GM12873 (cell line): ENCODE measurements around the gene C17orf75.

Experiments used
- TF ChIP-seq, protein P1 (sequence below): IDR thresholded peaks from 2 replicates; pipeline ENCODE4 v1.5.1; 2012; ENCODE audit warnings: low read depth, mild to moderate bottlenecking, moderate library complexity, low read length, control low read depth; ENCODE audit not compliant: insufficient read depth; ENCODE audit errors: missing control alignments

The C17orf75 gene

DNA sequence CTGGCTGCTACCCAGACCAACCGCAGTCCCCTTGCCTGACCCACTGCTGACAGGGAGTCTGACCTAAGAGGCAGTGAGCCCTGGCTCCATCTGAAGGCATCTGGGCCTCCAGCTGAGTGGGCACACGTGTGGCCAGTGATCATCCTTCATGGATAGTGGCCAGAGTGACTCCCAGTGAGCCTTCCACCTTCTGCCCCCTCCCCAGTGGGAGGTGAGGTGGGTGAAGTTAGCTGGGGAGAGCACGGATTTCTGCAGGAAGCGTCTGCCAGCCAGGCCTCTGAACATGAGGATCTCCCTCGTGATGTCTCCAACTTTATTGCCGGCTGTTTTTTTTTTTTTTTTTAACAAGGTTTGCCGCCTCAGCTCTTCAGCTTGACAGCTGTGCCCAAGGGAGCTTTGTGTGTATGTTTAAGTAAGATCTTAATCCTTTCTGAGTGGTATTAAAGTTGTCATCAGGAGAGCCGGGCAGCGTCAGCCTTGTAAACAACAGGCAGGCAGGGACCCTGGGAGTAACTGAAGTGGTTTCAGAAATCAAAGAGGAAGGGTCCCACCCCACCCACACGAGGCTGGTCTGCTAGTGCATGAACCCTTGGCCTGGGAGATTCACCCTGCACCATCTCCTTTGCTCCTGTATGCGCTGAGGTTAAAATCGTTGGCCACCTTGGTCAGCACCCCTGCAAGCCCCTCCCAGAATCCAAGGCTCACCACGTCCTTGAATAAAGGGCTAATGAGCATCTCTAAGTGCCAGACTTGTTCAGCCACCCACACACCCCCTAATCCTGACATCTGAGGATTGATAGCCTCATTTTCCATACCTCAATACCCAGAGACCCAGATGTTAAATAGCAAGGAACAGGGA lies 43.0 kb downstream of the C17orf75 start:
- TF ChIP-seq, protein P1, sequence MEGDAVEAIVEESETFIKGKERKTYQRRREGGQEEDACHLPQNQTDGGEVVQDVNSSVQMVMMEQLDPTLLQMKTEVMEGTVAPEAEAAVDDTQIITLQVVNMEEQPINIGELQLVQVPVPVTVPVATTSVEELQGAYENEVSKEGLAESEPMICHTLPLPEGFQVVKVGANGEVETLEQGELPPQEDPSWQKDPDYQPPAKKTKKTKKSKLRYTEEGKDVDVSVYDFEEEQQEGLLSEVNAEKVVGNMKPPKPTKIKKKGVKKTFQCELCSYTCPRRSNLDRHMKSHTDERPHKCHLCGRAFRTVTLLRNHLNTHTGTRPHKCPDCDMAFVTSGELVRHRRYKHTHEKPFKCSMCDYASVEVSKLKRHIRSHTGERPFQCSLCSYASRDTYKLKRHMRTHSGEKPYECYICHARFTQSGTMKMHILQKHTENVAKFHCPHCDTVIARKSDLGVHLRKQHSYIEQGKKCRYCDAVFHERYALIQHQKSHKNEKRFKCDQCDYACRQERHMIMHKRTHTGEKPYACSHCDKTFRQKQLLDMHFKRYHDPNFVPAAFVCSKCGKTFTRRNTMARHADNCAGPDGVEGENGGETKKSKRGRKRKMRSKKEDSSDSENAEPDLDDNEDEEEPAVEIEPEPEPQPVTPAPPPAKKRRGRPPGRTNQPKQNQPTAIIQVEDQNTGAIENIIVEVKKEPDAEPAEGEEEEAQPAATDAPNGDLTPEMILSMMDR: no peak

DNA sequence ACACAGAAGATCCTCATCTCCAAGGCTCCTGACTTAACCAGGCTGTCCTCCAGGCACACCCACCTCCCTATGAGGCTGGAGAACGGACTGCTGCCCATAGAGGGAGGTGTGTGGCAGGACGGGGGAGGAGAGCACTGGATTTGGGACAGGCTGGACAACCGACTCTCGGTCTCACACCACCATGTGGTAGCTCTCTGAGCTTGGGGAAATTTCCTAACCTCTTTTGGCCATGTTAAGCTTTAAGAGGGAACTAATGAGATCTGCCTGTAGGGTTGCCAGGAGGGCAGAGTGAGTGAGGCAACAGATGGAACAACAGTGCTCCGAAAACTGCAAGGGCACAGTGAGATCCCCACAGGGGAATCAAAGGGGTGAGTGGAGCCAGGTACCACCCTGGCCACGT lies 43.7 kb downstream of the C17orf75 start:
- TF ChIP-seq, protein P1: no peak

DNA sequence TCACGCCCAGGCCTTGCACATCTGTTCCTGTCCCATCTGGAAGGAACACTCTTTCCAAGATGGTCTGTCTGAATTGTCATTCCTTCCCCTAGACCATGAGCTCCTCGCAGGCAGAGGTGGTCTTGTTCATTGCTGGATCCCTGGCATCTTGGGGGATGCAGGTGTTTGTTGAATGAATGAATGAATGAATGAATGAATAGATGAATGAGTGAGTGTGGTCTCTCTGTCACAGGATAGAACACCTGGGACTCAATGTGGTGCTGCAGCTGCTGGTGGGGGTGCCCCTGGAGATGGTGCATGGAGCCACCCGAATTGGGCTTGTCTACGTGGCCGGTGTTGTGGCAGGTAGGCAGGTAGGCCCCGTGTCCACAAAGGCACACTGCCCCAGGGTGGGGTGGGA lies 44.1 kb downstream of the C17orf75 start:
- TF ChIP-seq, protein P1: no peak

DNA sequence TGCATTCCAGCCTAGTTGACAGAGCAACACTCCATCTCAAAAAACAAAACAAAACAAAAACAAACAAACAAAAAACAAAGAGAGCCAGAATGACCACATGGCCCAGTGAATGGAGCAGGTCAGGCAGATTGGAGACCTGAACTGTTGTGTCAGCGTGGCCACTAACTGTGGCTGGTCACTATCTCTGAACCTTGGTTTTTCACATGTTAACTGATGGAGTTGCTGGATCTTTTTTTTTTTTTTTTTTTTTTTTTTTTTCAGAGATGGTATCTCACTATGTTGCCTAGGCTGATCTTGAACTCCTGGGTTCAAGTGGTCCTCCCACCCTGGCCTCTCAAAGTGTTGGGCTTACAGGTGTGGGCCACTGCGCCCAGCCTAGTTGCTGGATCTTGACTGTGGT lies 44.5 kb downstream of the C17orf75 start:
- TF ChIP-seq, protein P1: no peak

DNA sequence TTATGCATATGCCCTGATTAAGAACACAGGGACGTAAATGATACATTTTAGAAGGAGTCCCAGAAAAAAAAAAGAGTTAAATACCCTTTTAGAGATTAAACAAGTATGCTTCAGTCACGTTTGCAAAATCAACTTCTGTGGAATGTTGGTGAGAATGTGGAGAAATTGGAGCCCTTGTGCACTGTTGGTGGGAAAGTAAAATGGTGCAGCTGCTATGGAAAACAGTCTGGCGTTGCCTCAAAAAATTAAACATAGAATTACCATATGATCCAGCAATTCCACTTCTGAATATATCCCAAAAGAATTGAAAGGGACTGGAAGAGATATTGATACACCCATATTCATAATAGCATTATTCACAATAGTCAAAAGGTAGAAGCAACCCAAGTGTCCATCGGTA lies 49.9 kb downstream of the C17orf75 start:
- TF ChIP-seq, protein P1: no peak

DNA sequence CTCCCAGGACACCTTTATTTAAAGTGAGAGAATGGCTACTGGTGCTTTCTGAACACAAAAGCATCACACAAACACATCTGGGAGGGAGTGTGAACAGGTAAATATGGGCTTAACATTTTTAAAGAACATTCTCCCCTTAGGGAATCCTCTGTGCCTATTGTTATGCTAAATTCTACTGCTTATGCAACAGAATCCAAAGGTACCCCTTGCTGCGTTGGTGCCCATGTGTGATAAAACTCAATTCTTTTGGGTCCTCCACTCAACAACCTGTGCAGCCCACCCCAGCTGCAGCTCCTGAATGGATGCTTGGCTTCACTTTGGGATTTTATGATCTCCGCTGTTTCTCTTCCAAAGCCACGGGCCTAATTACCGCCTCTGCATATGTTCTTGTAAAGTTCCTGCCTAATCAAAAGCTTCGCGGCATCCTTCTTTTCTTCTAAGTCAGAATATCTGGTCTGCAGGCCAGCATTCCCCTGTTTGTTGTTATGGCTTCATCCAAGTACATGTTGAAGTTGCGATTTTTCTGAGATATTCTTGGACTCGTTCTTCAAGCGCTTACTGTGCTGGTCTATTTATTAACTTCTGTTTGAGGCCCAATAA lies 52.4 kb downstream of the C17orf75 start:
- TF ChIP-seq, protein P1: no peak

DNA sequence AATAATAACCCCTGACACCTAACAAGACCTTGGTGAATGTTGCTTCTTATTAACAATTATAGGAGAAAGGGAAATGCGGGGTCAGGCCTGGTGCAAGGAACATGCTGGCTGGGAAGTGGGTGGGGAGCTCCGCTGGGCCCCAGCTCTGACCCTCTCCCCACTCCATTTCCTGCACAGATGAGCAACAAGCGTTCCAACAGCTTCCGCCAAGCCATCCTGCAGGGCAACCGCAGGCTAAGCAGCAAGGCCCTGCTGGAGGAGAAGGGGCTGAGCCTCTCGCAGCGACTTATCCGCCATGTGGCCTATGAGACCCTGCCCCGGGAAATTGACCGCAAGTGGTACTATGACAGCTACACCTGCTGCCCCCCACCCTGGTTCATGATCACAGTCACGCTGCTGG lies 53.4 kb downstream of the C17orf75 start:
- TF ChIP-seq, protein P1: no peak
